ENCODE data around the gene LRMDA. TPM values are rescaled to one million over a fixed set of nuclear protein-coding genes. Genes with fewer than 3 reads are reported as not detected.

LRMDA gene
- total and polyA plus RNA-seq, 2 of the 13 experiments (the other 11 are each of a cell fraction or from before 2014, with no cell fraction given), result 13.4 to 22.0 TPM

DNA sequence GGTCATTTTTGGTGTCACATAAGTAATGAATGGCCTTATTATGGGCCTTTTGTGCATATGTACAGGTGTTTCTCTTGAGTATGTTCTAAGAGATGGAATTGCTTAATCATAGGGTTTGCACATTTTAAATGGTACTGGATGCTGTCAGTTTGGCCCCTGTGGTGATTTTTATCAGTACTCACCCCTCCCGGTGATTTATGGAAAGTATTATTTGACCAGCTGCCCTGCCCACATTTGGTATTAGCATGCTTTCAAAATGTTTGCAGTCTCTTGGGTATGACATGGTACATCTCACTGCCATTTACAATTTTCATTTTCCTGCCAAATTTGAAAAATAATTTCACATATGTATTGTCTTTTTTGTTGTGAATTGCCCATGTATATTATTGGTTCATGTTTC lies 427.7 kb downstream of the LRMDA start:
- BruUV-seq (replicated peaks), result no TSS peak
- Histone ChIP-seq H4K20me1 (ENCODE audit: insufficient read depth, low read length) (no peaks in the 10 kb centered on the region), H3K4me1 (ENCODE audit: insufficient read depth, low read length) (no peaks in the 10 kb centered on the region), H3K79me2 (ENCODE audit: insufficient read depth, low read length) (no peaks in the 10 kb centered on the region), H3K4me2 (ENCODE audit: low read depth, low read length) (no peak overlapping the region), H3K36me3 (replicated peaks in 1 of 2; ENCODE audit: control insufficient read depth in 1 of 2, insufficient read depth in 2 of 2, low read length in 2 of 2) (no peaks in the 10 kb centered on the region), H3K9ac (ENCODE audit: insufficient read depth, low read depth, low read length) (no peak overlapping the region), H3K27ac (ENCODE audit: extremely low read length, insufficient read depth, low read length) (no peak overlapping the region), H3K27me3 (ENCODE audit: control insufficient read depth in 1 of 2, insufficient read depth in 2 of 2, low read length in 2 of 2) (no peaks in the 10 kb centered on the region), H2AFZ (ENCODE audit: low read length) (no peak overlapping the region), H3K9me3 (ENCODE audit: low read length) (no peaks in the 10 kb centered on the region), H3K4me3 (replicated peaks in 1 of 3; ENCODE audit: insufficient read depth in 1 of 3, low read depth in 2 of 3, low read length in 3 of 3) (no peak overlapping the region)
- in situ Hi-C loops (cut with HindIII; ENCODE audit: extremely low pct_ligation_motif_present, low pct_unique_long_range_greater_than_20kb), result no loop called here
- WGBS (ENCODE audit: low lambda C conversion rate), result 67% methylated on average over 1 of the region's 1 CpG
- no peak for TF ChIP-seq NFYB (CRISPR knock-in tag; IDR thresholded peaks at IDR 0.05)
- TF ChIP-seq, protein P1, sequence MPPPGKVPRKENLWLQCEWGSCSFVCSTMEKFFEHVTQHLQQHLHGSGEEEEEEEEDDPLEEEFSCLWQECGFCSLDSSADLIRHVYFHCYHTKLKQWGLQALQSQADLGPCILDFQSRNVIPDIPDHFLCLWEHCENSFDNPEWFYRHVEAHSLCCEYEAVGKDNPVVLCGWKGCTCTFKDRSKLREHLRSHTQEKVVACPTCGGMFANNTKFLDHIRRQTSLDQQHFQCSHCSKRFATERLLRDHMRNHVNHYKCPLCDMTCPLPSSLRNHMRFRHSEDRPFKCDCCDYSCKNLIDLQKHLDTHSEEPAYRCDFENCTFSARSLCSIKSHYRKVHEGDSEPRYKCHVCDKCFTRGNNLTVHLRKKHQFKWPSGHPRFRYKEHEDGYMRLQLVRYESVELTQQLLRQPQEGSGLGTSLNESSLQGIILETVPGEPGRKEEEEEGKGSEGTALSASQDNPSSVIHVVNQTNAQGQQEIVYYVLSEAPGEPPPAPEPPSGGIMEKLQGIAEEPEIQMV (CRISPR knock-in tag; IDR thresholded peaks at IDR 0.05; ENCODE audit: low read depth), result no peak
- TF ChIP-seq ZNF282 (IDR thresholded peaks at IDR 0.05; ENCODE audit: partially characterized antibody), result no peak
- no peak for TF ChIP-seq ZNF841 (CRISPR knock-in tag; IDR thresholded peaks at IDR 0.05; ENCODE audit: borderline replicate concordance)
- TF ChIP-seq NPAS2 (CRISPR knock-in tag; IDR thresholded peaks at IDR 0.05; ENCODE audit: borderline replicate concordance), result no peak
- TF ChIP-seq ZNF652 (CRISPR knock-in tag; IDR thresholded peaks at IDR 0.05; ENCODE audit: borderline replicate concordance, low read depth), result no peak
- TF ChIP-seq GATAD2A (CRISPR knock-in tag; IDR thresholded peaks at IDR 0.05), result no peak
- TF ChIP-seq YY1 (IDR thresholded peaks at IDR 0.05; ENCODE audit: insufficient read depth, insufficient replicate concordance, low read depth, low read length), result no peak
- no peak for TF ChIP-seq HOXA3 (CRISPR knock-in tag; IDR thresholded peaks at IDR 0.05)
- no peak for TF ChIP-seq ZNF124 (CRISPR knock-in tag; IDR thresholded peaks at IDR 0.05)
- TF ChIP-seq KAT7 (CRISPR knock-in tag; IDR thresholded peaks at IDR 0.05; ENCODE audit: borderline replicate concordance), result no peak
- TF ChIP-seq CAMTA2 (CRISPR knock-in tag; IDR thresholded peaks at IDR 0.05; ENCODE audit: borderline replicate concordance), result no peak
- TF ChIP-seq, protein P2, sequence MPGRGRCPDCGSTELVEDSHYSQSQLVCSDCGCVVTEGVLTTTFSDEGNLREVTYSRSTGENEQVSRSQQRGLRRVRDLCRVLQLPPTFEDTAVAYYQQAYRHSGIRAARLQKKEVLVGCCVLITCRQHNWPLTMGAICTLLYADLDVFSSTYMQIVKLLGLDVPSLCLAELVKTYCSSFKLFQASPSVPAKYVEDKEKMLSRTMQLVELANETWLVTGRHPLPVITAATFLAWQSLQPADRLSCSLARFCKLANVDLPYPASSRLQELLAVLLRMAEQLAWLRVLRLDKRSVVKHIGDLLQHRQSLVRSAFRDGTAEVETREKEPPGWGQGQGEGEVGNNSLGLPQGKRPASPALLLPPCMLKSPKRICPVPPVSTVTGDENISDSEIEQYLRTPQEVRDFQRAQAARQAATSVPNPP (CRISPR knock-in tag; IDR thresholded peaks at IDR 0.05), result no peak
- TF ChIP-seq BCL6 (CRISPR knock-in tag; IDR thresholded peaks at IDR 0.05), result no peak
- TF ChIP-seq ZNF879 (CRISPR knock-in tag; IDR thresholded peaks at IDR 0.05), result no peak
- TF ChIP-seq, protein P3, sequence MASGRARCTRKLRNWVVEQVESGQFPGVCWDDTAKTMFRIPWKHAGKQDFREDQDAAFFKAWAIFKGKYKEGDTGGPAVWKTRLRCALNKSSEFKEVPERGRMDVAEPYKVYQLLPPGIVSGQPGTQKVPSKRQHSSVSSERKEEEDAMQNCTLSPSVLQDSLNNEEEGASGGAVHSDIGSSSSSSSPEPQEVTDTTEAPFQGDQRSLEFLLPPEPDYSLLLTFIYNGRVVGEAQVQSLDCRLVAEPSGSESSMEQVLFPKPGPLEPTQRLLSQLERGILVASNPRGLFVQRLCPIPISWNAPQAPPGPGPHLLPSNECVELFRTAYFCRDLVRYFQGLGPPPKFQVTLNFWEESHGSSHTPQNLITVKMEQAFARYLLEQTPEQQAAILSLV (CRISPR knock-in tag; IDR thresholded peaks at IDR 0.05; ENCODE audit: borderline replicate concordance), result no peak
- TF ChIP-seq MED13 (CRISPR knock-in tag; IDR thresholded peaks at IDR 0.05), result no peak
- no peak for TF ChIP-seq TAF15 (IDR thresholded peaks at IDR 0.05; ENCODE audit: low read depth, low read length, poor library complexity, severe bottlenecking)
- TF ChIP-seq ZNF557 (CRISPR knock-in tag; IDR thresholded peaks at IDR 0.05), result no peak
- FAIRE-seq, result no peak
- CTCF ChIA-PET (ENCODE audit: low intra/inter-chr PET ratio, low total read pairs), result no interaction called here
- POLR2A ChIA-PET, result no interaction called here
- no peak for ATAC-seq
- intact Hi-C loops (cut with micrococcal nuclease; ENCODE audit: unreplicated experiment), result no loop called here
- DNase-seq (ENCODE audit: low spot score), result no peak

All from HepG2 (cell line).